ENCODE measurements around the gene MEIS2.

MEIS2 gene

DNA sequence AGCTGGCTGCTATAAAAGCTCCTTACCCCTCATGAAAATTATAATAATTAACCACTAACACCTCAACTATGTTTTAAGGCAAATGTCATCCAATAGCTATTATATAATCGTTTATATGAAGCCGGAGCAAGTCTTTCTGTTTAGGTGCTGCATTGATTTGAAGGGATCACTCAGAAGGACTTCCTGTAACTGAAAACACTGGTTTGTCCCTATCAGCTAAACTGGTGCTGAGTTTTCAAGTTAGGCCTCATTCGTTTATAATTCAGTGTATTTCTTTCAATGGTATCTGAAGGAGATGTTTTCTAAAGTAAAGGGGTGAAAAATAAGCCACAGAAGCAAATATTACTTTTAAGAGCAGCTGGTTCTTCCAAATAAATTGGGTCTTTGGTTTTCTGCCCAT, 14.2 kb downstream of the MEIS2 start:
- DNase-seq (ENCODE audit: insufficient read length, low spot score) (no peak), FAIRE-seq (no peak)
- no peak for TF ChIP-seq PAX5 (IDR thresholded peaks at IDR 0.05; ENCODE audit: insufficient read depth, low read length, severe bottlenecking)
- TF ChIP-seq TAF1 (IDR thresholded peaks at IDR 0.05; ENCODE audit: low read depth, low read length) = no peak

GRCh38 chr15:37084602-37085001, 15.7 kb downstream of the MEIS2 start:
- FAIRE-seq (no peak), DNase-seq (ENCODE audit: insufficient read length, low spot score) (no peak)
- no peak for TF ChIP-seq POLR2A (IDR thresholded peaks at IDR 0.05; ENCODE audit: low read depth, low read length)
- TF ChIP-seq TAF1 (IDR thresholded peaks at IDR 0.05; ENCODE audit: low read depth, low read length) = no peak
- TF ChIP-seq POLR2AphosphoS5 (IDR thresholded peaks at IDR 0.05; ENCODE audit: low read depth, low read length) = no peak
- TF ChIP-seq PAX5 (IDR thresholded peaks at IDR 0.05; ENCODE audit: insufficient read depth, low read length, severe bottlenecking) = no peak
- no peak for TF ChIP-seq POU2F2 (IDR thresholded peaks at IDR 0.05; ENCODE audit: low read depth, low read length)
- no peak for TF ChIP-seq SPI1 (IDR thresholded peaks at IDR 0.05; ENCODE audit: low read depth, low read length)

DNA sequence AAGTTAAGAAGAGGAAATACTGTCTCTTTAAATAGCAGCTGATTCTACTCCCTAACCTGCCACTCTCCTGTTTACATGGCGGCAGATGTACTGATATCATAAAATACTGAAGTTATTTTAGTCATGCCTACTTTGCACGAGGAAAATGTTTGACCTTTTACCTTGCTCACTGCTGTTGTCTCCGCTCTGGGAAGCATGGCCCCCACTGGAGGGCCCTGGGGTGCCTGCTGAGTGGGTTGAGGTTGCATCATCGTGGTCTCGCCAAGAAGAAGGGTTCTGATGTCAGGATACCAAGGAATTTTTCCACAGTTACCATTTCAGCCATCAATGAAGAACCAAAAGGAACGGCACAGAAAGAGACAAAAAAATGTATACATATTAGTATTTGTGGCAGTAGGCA, 16.7 kb downstream of the MEIS2 start:
- FAIRE-seq (no peak), DNase-seq (ENCODE audit: insufficient read length, low spot score) (no peak)
- TF ChIP-seq POU2F2 (IDR thresholded peaks at IDR 0.05; ENCODE audit: low read depth, low read length) = no peak
- TF ChIP-seq PAX5 (IDR thresholded peaks at IDR 0.05; ENCODE audit: insufficient read depth, low read length, severe bottlenecking) = no peak
- no peak for TF ChIP-seq TAF1 (IDR thresholded peaks at IDR 0.05; ENCODE audit: low read depth, low read length)
- TF ChIP-seq POLR2A (IDR thresholded peaks at IDR 0.05; ENCODE audit: low read depth, low read length) = no peak

- DNase-seq (ENCODE audit: insufficient read length, low spot score) = no peak
- FAIRE-seq = no peak
- TF ChIP-seq SPI1 (IDR thresholded peaks at IDR 0.05; ENCODE audit: low read depth, low read length) (no peak), PAX5 (IDR thresholded peaks at IDR 0.05; ENCODE audit: insufficient read depth, low read length, severe bottlenecking) (no peak), TAF1 (IDR thresholded peaks at IDR 0.05; ENCODE audit: low read depth, low read length) (no peak), POLR2A (IDR thresholded peaks at IDR 0.05; ENCODE audit: low read depth, low read length) (no peak), POU2F2 (IDR thresholded peaks at IDR 0.05; ENCODE audit: low read depth, low read length) (no peak), POLR2AphosphoS5 (IDR thresholded peaks at IDR 0.05; ENCODE audit: low read depth, low read length) (no peak)
Observed at GRCh38 chr15:37081983-37082382, 18.4 kb downstream of the MEIS2 start.

DNA sequence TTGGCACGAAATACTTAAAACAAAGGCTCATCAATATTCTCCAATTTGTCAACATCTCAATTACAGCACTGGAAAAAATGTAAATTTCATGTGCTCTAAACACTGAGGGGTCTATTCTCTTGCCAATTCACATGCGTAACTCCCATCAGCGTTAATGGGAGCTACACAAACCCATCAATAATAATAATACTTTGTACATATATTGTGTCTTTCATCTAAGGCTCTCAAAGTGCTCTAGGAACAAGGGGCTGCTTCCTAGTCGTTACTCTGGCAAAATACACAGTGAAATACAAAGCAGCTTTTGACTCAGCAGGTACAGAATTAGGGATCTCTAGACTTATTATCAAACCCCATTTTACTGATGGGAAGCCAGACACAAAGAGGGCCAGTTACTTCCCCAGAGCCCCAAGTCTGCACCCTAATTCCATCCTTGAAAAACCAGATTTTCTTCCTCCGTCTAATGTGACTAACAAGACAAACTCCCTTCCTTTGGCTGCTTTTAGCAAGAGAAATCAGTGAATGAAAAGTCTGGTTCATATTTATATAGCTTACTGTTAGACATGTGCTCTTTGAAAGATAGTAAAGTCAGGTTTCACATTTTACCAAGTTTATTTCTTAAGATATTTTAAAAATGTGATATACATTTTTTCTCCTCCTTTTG, 20.0 kb downstream of the MEIS2 start:
- FAIRE-seq = no peak
- TF ChIP-seq TAF1 (IDR thresholded peaks at IDR 0.05; ENCODE audit: low read depth, low read length) = no peak
- no peak for TF ChIP-seq PAX5 (IDR thresholded peaks at IDR 0.05; ENCODE audit: insufficient read depth, low read length, severe bottlenecking)
- no peak for TF ChIP-seq POU2F2 (IDR thresholded peaks at IDR 0.05; ENCODE audit: low read depth, low read length)
- no peak for TF ChIP-seq POLR2A (IDR thresholded peaks at IDR 0.05; ENCODE audit: low read depth, low read length)
- DNase-seq (ENCODE audit: insufficient read length, low spot score) = no peak

- FAIRE-seq (no peak), DNase-seq (ENCODE audit: insufficient read length, low spot score) (no peak)
- TF ChIP-seq TAF1 (IDR thresholded peaks at IDR 0.05; ENCODE audit: low read depth, low read length) = no peak
- no peak for TF ChIP-seq SPI1 (IDR thresholded peaks at IDR 0.05; ENCODE audit: low read depth, low read length)
- no peak for TF ChIP-seq POLR2AphosphoS5 (IDR thresholded peaks at IDR 0.05; ENCODE audit: low read depth, low read length)
- TF ChIP-seq PAX5 (IDR thresholded peaks at IDR 0.05; ENCODE audit: insufficient read depth, low read length, severe bottlenecking) = no peak
- no peak for TF ChIP-seq POU2F2 (IDR thresholded peaks at IDR 0.05; ENCODE audit: low read depth, low read length)
- no peak for TF ChIP-seq POLR2A (IDR thresholded peaks at IDR 0.05; ENCODE audit: low read depth, low read length)
Observed at GRCh38 chr15:37079726-37080125, 20.6 kb downstream of the MEIS2 start.

DNA sequence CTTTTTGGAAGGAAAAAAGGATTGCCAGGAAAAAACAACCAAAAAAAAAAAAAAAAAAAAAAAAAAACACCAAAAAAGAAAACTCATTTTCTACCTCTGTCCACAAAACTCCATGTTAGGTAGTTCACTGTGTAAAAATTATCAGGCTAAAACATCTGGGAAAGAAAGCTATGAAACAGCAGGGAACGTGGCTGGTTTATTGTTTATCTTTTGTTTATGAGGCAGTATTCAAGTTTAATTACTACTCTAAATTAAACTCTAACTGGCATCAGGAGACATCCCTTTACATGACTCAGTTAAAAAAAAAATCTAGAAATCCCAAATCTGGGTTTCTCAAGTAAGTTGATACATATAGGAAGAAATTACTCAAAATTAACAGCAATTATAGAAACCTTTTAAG, 21.8 kb downstream of the MEIS2 start:
- DNase-seq (ENCODE audit: insufficient read length, low spot score) (no peak), FAIRE-seq (no peak)
- TF ChIP-seq PAX5 (IDR thresholded peaks at IDR 0.05; ENCODE audit: insufficient read depth, low read length, severe bottlenecking) (no peak), TAF1 (IDR thresholded peaks at IDR 0.05; ENCODE audit: low read depth, low read length) (no peak), POU2F2 (IDR thresholded peaks at IDR 0.05; ENCODE audit: low read depth, low read length) (no peak), POLR2AphosphoS5 (IDR thresholded peaks at IDR 0.05; ENCODE audit: low read depth, low read length) (no peak), SPI1 (IDR thresholded peaks at IDR 0.05; ENCODE audit: low read depth, low read length) (no peak), POLR2A (IDR thresholded peaks at IDR 0.05; ENCODE audit: low read depth, low read length) (no peak)

DNA sequence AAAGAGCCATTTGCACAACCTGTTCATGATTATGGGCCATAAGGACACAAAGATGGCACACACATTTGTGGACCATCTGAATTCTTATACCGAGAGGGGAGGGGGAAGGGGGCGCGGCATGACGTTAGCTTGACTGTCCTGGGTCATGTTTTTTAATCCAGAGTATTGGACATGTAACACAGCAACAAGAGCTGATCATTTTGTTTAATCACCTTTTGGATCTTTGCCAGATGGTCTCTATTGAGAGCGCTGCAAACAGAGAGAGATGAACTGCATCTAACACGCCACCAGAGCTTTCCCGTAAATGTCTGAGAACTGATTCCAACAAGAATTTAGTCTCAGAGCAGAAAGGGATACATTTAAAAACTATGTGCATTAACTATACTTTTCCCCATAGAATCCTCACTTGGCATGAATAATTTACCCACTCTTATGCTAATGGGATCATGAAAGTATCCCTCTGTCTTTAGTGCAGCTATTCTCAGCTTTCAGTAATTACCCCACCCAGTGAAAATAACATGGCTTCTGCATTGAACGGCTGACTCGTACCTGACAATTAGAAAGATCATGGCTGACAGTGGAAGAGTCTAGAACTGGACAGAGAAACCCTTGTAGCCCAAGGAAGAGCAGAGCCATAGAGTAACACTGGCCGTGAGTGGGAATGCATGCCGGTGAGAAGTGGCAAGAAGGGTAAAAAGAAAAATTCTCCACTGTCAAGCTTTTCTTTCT, 22.6 kb downstream of the MEIS2 start:
- no peak for TF ChIP-seq PAX5 (IDR thresholded peaks at IDR 0.05; ENCODE audit: insufficient read depth, low read length, severe bottlenecking)
- TF ChIP-seq POU2F2 (IDR thresholded peaks at IDR 0.05; ENCODE audit: low read depth, low read length) = no peak
- no peak for TF ChIP-seq POLR2A (IDR thresholded peaks at IDR 0.05; ENCODE audit: low read depth, low read length)
- FAIRE-seq (no peak), DNase-seq (ENCODE audit: insufficient read length, low spot score) (no peak)

DNA sequence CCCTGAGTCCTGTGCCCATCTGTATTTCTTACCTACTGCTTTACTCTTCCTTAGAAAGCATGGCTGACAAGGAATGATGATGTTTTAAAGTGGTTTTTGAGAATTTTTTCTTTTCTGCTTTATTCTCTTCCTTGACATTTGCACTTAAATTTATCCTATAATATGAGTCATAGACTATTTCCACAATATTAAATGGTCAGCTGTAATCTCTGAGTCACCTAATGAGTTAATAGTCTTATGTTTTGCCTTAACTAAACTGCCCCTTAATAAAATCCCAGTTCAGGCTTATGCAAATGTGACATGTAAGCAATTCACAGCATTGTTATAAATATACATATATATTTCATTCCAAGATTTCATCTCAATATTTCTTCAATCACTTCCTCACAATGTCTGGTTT, 23.8 kb downstream of the MEIS2 start:
- no peak for TF ChIP-seq TAF1 (IDR thresholded peaks at IDR 0.05; ENCODE audit: low read depth, low read length)
- TF ChIP-seq SPI1 (IDR thresholded peaks at IDR 0.05; ENCODE audit: low read depth, low read length) = no peak
- no peak for TF ChIP-seq POLR2AphosphoS5 (IDR thresholded peaks at IDR 0.05; ENCODE audit: low read depth, low read length)
- TF ChIP-seq POU2F2 (IDR thresholded peaks at IDR 0.05; ENCODE audit: low read depth, low read length) = no peak
- TF ChIP-seq POLR2A (IDR thresholded peaks at IDR 0.05; ENCODE audit: low read depth, low read length) = no peak
- TF ChIP-seq PAX5 (IDR thresholded peaks at IDR 0.05; ENCODE audit: insufficient read depth, low read length, severe bottlenecking) = no peak
- DNase-seq (ENCODE audit: insufficient read length, low spot score) (no peak), FAIRE-seq (no peak)

DNA sequence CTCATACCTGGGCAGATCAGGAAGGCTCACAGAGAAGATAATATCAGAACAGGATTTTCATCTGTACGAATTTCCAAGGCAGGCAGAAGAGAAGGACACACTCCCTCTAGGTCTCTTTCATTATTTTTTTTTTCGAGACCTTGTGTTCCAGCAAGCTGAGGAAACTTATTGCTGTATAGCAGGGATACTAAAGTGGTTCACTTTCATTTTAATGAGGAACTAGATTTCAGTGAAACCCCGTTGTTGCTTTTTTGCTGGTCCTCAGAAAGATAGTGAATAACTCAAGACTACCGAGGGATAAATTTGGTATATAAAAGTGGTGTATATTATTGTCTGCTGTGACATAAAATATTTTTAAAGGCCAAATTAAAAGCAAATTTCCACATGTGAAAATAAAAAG, 24.6 kb downstream of the MEIS2 start:
- no peak for FAIRE-seq

More for the DNA sequence above, 24.6 kb downstream of the MEIS2 start:
- DNase-seq (ENCODE audit: insufficient read length, low spot score) = no peak
- no peak for TF ChIP-seq PAX5 (IDR thresholded peaks at IDR 0.05; ENCODE audit: insufficient read depth, low read length, severe bottlenecking)
- TF ChIP-seq POLR2AphosphoS5 (IDR thresholded peaks at IDR 0.05; ENCODE audit: low read depth, low read length) = no peak
- no peak for TF ChIP-seq SPI1 (IDR thresholded peaks at IDR 0.05; ENCODE audit: low read depth, low read length)
- no peak for TF ChIP-seq TAF1 (IDR thresholded peaks at IDR 0.05; ENCODE audit: low read depth, low read length)
- TF ChIP-seq POU2F2 (IDR thresholded peaks at IDR 0.05; ENCODE audit: low read depth, low read length) = no peak
- no peak for TF ChIP-seq POLR2A (IDR thresholded peaks at IDR 0.05; ENCODE audit: low read depth, low read length)
